GM19025 (cell line): ENCODE measurements around the gene S100A16.
"Not testable (repeated sequence)": the region's sequence is repeated elsewhere in the genome, so short reads cannot be mapped to it uniquely, and the experiment has no call there.

Source experiments
- ATAC-seq: cut with Tn5 transposase; IDR thresholded peaks from one replicate; pipeline ENCODE4 v1.9.1; 2021; ENCODE audit warnings: mild to moderate bottlenecking, low read depth, moderate library complexity; ENCODE audit not compliant: unreplicated experiment

Gene S100A16

DNA sequence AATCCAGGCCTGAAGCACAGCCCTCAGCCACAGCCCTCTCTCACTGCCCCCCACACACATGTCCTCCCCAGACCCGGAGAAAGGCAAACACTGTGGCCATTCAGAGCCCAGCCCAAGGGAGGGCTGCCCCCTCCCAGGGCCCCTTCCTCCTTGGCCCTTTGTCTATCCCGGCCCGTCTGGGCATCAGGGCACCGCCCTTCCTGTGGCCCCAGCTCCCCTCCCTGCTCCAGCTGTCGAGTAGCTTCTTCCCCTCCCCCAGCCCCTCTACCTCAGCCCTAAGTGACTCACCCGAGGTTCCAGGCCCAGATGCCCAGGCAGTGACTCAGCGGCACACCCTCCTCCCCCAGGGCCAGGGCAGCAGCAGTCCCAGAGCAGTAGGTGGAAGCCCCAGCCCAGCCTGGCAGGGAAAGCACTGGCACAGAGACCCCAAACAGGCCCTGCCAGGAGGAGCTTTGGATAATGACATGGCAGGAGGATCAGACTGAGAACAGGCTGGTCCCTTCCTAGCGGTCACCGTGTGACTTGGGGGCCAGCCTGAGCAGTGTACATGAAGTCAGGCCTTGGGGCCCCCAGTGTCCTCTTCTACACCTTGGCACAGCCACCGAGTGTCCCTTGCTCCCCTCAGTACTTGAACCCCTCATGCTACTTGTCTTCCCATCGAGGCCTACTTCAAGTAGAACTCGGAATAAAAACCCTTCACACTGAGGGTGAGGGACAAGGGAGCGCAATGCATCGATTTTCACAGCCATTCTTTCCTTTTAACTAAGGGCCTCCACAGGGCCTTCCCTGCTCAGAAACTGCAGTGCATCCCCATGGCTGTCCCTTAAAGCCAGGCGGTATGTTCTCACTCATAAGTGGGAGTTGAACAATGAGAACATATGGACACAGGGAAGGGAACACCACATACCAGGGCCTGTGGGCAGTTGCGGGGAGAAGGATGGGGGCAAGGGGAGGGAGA lies 46.2 kb downstream of the S100A16 start:
- ATAC-seq, result peak; percentile 40

GRCh38 chr1:153565529-153566374 lies 47.2 kb downstream of the S100A16 start, which contains the start of gene S100A2:
Gene S100A2 (minus strand): TSS chr1:153565844. CDS start chr1:153563877, 1,967 bp downstream.
- ATAC-seq, result no peak

GRCh38 chr1:153563991-153564390 lies 48.9 kb downstream of the S100A16 start:
- no peak for ATAC-seq

- no peak for ATAC-seq
Observed at GRCh38 chr1:153563483-153563901, 49.4 kb downstream of the S100A16 start.

GRCh38 chr1:153562021-153562420 lies 50.9 kb downstream of the S100A16 start:
- ATAC-seq, result not testable (repeated sequence)

GRCh38 chr1:153561466-153561985 lies 51.4 kb downstream of the S100A16 start:
- ATAC-seq, result no peak

- no peak for ATAC-seq
Observed at GRCh38 chr1:153560771-153561465, 52.0 kb downstream of the S100A16 start.

DNA sequence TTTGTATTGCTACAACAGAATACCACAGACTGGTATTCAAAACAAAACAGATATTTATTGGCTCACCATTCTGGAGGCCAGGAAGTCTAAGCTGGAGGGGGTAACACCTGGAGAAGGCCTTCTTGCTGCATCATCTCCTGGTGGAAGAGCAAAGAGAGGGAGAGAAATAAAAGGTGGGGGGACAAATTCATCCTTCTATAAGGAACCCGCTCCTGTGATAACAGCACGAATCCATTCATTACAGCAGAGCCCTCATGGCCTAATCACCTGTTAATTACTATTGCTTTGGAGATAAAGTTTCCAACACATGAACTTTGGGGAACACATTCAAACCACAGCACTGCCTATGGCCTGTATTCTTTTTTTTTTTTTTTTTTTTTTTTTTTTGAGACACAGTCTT lies 52.7 kb downstream of the S100A16 start:
- no peak for ATAC-seq

- ATAC-seq, result no peak
Observed at GRCh38 chr1:153557877-153558276, 55.1 kb downstream of the S100A16 start.
